Measurements from ENCODE around the gene SYT14.

SYT14 gene

GRCh38 chr1:209936125-209936524 is 1.9 kb upstream of the SYT14 start:
- TF ChIP-seq ZFP3 (CRISPR knock-in tag; IDR thresholded peaks at IDR 0.05) = no peak
- no peak for TF ChIP-seq ZC3H10 (CRISPR knock-in tag; IDR thresholded peaks at IDR 0.05)
- no peak for TF ChIP-seq RARB (CRISPR knock-in tag; IDR thresholded peaks at IDR 0.05)
- TF ChIP-seq PPARA (CRISPR knock-in tag; IDR thresholded peaks at IDR 0.05; ENCODE audit: borderline replicate concordance) = no peak
- TF ChIP-seq CSRNP3 (CRISPR knock-in tag; IDR thresholded peaks at IDR 0.05) = no peak
- no peak for TF ChIP-seq OSR1 (CRISPR knock-in tag; IDR thresholded peaks at IDR 0.05)
- TF ChIP-seq CREB5 (CRISPR knock-in tag; IDR thresholded peaks at IDR 0.05; ENCODE audit: low read depth) = no peak
- TF ChIP-seq POU6F1 (CRISPR knock-in tag; IDR thresholded peaks at IDR 0.05; ENCODE audit: borderline replicate concordance, low read depth) = no peak
- no peak for TF ChIP-seq ARNTL (CRISPR knock-in tag; IDR thresholded peaks at IDR 0.05; ENCODE audit: borderline replicate concordance, low read depth)
- no peak for TF ChIP-seq ZNF565 (CRISPR knock-in tag; conservative IDR thresholded peaks at IDR 0.05; ENCODE audit: low read depth)
- TF ChIP-seq GLIS3 (CRISPR knock-in tag; IDR thresholded peaks at IDR 0.05) = no peak
- TF ChIP-seq BACH2 (CRISPR knock-in tag; IDR thresholded peaks at IDR 0.05; ENCODE audit: borderline replicate concordance) = no peak
- no peak for TF ChIP-seq ISL1 (CRISPR knock-in tag; IDR thresholded peaks at IDR 0.05)
- TF ChIP-seq TOX (CRISPR knock-in tag; IDR thresholded peaks at IDR 0.05; ENCODE audit: borderline replicate concordance) = no peak
- no peak for TF ChIP-seq TCF4 (CRISPR knock-in tag; IDR thresholded peaks at IDR 0.05; ENCODE audit: borderline replicate concordance)
- no peak for TF ChIP-seq ESRRG (CRISPR knock-in tag; IDR thresholded peaks at IDR 0.05)
- TF ChIP-seq PATZ1 (CRISPR knock-in tag; IDR thresholded peaks at IDR 0.05; ENCODE audit: borderline replicate concordance) = no peak
- no peak for ATAC-seq

DNA sequence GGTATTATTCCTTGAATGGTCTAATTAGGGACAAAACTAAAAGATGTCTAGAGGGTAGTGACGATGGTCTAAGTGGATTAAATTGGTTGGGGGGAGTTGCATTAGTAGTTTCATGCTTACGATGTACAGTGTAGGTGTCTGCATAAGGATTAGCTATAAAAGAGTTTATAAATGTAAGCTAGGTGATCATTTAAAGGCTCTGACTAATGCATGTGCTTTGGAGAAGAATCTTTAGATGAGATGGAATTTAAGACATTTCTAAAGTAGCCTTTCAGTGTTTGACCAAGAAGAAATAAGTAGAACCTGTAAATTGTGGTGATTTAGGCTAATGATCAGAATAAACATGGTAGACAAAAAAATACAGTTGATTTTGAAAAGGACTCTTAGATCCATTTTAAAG is 7.4 kb downstream of the SYT14 start:
- TF ChIP-seq CREB5 (CRISPR knock-in tag; IDR thresholded peaks at IDR 0.05; ENCODE audit: low read depth) (no peak), TOX (CRISPR knock-in tag; IDR thresholded peaks at IDR 0.05; ENCODE audit: borderline replicate concordance) (no peak), CSDC2 (CRISPR knock-in tag; IDR thresholded peaks at IDR 0.05) (no peak), ZC3H10 (CRISPR knock-in tag; IDR thresholded peaks at IDR 0.05) (no peak), ISL1 (CRISPR knock-in tag; IDR thresholded peaks at IDR 0.05) (no peak), ARNTL (CRISPR knock-in tag; IDR thresholded peaks at IDR 0.05; ENCODE audit: borderline replicate concordance, low read depth) (no peak), TCF4 (CRISPR knock-in tag; IDR thresholded peaks at IDR 0.05; ENCODE audit: borderline replicate concordance) (no peak), ZNF8 (CRISPR knock-in tag; IDR thresholded peaks at IDR 0.05) (no peak)
- no peak for ATAC-seq

- ATAC-seq = no peak
- TF ChIP-seq ZNF565 (CRISPR knock-in tag; conservative IDR thresholded peaks at IDR 0.05; ENCODE audit: low read depth) (no peak), ZNF70 (CRISPR knock-in tag; IDR thresholded peaks at IDR 0.05) (no peak), SNAI2 (CRISPR knock-in tag; IDR thresholded peaks at IDR 0.05) (no peak), ARNTL (CRISPR knock-in tag; IDR thresholded peaks at IDR 0.05; ENCODE audit: borderline replicate concordance, low read depth) (no peak), CREB5 (CRISPR knock-in tag; IDR thresholded peaks at IDR 0.05; ENCODE audit: low read depth) (no peak), ZFP30 (CRISPR knock-in tag; IDR thresholded peaks at IDR 0.05) (no peak), PPARA (CRISPR knock-in tag; IDR thresholded peaks at IDR 0.05; ENCODE audit: borderline replicate concordance) (no peak), PATZ1 (CRISPR knock-in tag; IDR thresholded peaks at IDR 0.05; ENCODE audit: borderline replicate concordance) (no peak), CSDC2 (CRISPR knock-in tag; IDR thresholded peaks at IDR 0.05) (no peak), POU6F1 (CRISPR knock-in tag; IDR thresholded peaks at IDR 0.05; ENCODE audit: borderline replicate concordance, low read depth) (no peak), ZC3H10 (CRISPR knock-in tag; IDR thresholded peaks at IDR 0.05) (no peak), ESRRG (CRISPR knock-in tag; IDR thresholded peaks at IDR 0.05) (no peak), RARB (CRISPR knock-in tag; IDR thresholded peaks at IDR 0.05) (no peak), ISL1 (CRISPR knock-in tag; IDR thresholded peaks at IDR 0.05) (no peak), TCF4 (CRISPR knock-in tag; IDR thresholded peaks at IDR 0.05; ENCODE audit: borderline replicate concordance) (no peak)
Measured at GRCh38 chr1:209948155-209948554, 10.1 kb downstream of the SYT14 start.

Data from SK-N-SH treated with all-trans-retinoic acid at 6 μM for 48 hours (cell line).